Stomach (tissue), 9 donors: Measurements from ENCODE around the gene DRD2. TPM values are rescaled to one million over a fixed set of nuclear protein-coding genes. Genes with fewer than 3 reads are reported as not detected.

Experiments
- DNase-seq, 2 donors: peaks; one replicate each; pipeline versions ENCODE4 v3.0.0 to v3.0.0-alpha.2; 2013 to 2019
- H3K27ac ChIP-seq, 5 donors: fragments of 200-600 bp in 4 of 5; sonication (generic) in 4 of 5; one replicate each; pipeline ENCODE4 v1.5.1; 2013 to 2019; ENCODE audit warnings: mild to moderate bottlenecking in 1 of 5, moderate library complexity in 1 of 5
- H3K27me3 ChIP-seq, 3 donors: fragments of 200-600 bp; sonication (generic); one replicate each; pipeline ENCODE4 v1.5.1; 2017 to 2019; ENCODE audit warnings: mixed run types in 1 of 3
- H3K36me3 ChIP-seq, 4 donors: fragments of 200-600 bp; sonication (generic); 1 replicate in 3 of 4; 2 replicates in 1 of 4; pipeline ENCODE4 v1.5.1; 2016 to 2019
- H3K4me1 ChIP-seq, 4 donors: fragments of 200-600 bp; sonication (generic); one replicate each; pipeline ENCODE4 v1.5.1; 2016 to 2019
- H3K4me3 ChIP-seq, 4 donors: fragments of 200-600 bp; sonication (generic) in 3 of 4; one replicate each; pipeline ENCODE4 v1.5.1; 2016 to 2019; ENCODE audit warnings: mild to moderate bottlenecking in 1 of 4
- H3K9me3 ChIP-seq, 4 donors: fragments of 200-600 bp; sonication (generic); one replicate each; pipeline ENCODE4 v1.5.1; 2016 to 2019
- EP300 ChIP-seq: sonication (generic); formaldehyde crosslinking; IDR thresholded peaks from one replicate; pipeline ENCODE4 v1.6.1; 2017; ENCODE audit warnings: antibody characterized with exemption
- POLR2A ChIP-seq, 4 donors: fragments of 450-650 bp; IDR thresholded peaks; one replicate each; pipeline ENCODE4 v1.6.1; 2016; ENCODE audit warnings: antibody characterized with exemption in 4 of 4, control low read depth in 2 of 4, mild to moderate bottlenecking in 1 of 4, moderate library complexity in 1 of 4
- POLR2AphosphoS5 ChIP-seq, 3 donors: sonication (generic); formaldehyde crosslinking; IDR thresholded peaks; one replicate each; pipeline ENCODE4 v1.6.1; 2016; ENCODE audit warnings: antibody characterized with exemption in 3 of 3
- WGBS, 5 donors: extraction: QIAGEN DNeasy Blood & Tissue Kit in 3 of 5; methylation state at CpG; one replicate each; pipeline versions ENCODE4 v1.1.5 to v1.1.7; 2013 to 2018; 5-methylcytosine and 5-hydroxymethylcytosine counted together
- intact Hi-C: fragments of 100-400 bp; cut with DNase I; formaldehyde crosslinking; loops from one replicate; pipeline ENCODE4 v1.15.1; 2023; ENCODE audit warnings: low total_unique reads
- polyA plus RNA-seq, 3 donors: library from polyadenylated mRNA; stranded (reverse); fragments of 200-250 nt; gene quantifications; one replicate each; pipeline ENCODE4 v1.2.3, GENCODE V29; 2013
- total RNA-seq, 5 donors: library from RNA; depleted of rRNA; stranded (reverse); fragments of >200 nt; gene quantifications; one replicate each; pipeline versions ENCODE4 v1.1.0 to v1.2.3, GENCODE V29; 2014 to 2016
- TF ChIP-seq, protein P1 (sequence below), 7 experiments: fragments of 450-650 bp in 4 of 7; fragments of 200-600 bp in 3 of 7; sonication (generic) in 3 of 7; IDR thresholded peaks; one replicate each; pipeline ENCODE4 v1.5.1; 2016 to 2019; ENCODE audit warnings: antibody characterized with exemption in 7 of 7, control low read depth in 2 of 7, mild to moderate bottlenecking in 1 of 7
- donor health status: healthy with polysubstance abuse.
- donor health status: Bipolar disorder and iron deficiency.
- donor health status: healthy.

Gene DRD2
- total and polyA plus RNA-seq, 8 donors: 0.03 TPM; not detected in 7

DNA sequence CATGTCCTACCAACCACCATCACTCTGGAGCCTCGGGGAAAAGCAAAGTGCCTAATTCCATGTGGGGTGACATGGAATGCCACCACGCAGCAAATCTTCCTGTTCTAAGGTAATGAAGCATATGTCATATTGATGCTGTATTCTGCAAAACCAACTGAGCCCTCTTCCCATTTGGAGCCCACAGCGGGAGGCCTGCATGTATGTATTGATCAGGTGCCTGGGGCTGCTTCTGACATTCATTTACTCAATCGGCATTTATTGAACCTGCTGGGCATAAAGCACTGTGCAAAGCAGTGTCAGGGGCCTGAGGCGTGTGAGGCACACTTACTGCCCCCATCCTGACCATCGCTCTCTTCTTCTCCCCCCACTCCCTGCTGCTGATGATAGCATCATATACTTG lies 48.5 kb downstream of the DRD2 start:
- TF ChIP-seq, protein P1, sequence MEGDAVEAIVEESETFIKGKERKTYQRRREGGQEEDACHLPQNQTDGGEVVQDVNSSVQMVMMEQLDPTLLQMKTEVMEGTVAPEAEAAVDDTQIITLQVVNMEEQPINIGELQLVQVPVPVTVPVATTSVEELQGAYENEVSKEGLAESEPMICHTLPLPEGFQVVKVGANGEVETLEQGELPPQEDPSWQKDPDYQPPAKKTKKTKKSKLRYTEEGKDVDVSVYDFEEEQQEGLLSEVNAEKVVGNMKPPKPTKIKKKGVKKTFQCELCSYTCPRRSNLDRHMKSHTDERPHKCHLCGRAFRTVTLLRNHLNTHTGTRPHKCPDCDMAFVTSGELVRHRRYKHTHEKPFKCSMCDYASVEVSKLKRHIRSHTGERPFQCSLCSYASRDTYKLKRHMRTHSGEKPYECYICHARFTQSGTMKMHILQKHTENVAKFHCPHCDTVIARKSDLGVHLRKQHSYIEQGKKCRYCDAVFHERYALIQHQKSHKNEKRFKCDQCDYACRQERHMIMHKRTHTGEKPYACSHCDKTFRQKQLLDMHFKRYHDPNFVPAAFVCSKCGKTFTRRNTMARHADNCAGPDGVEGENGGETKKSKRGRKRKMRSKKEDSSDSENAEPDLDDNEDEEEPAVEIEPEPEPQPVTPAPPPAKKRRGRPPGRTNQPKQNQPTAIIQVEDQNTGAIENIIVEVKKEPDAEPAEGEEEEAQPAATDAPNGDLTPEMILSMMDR (IDR thresholded peaks at IDR 0.05): no peak
- TF ChIP-seq POLR2AphosphoS5 (IDR thresholded peaks at IDR 0.05): no peak
- TF ChIP-seq EP300: no peak
- TF ChIP-seq POLR2A (IDR thresholded peaks at IDR 0.05): no peak
- no peak for DNase-seq
- intact Hi-C loops: no loop called here
- H3K27ac ChIP-seq: no peak overlapping the region
- no peaks in the 10 kb centered on the region for H3K9me3 ChIP-seq
- no peaks in the 10 kb centered on the region for H3K4me1 ChIP-seq
- H3K36me3 ChIP-seq: no peaks in the 10 kb centered on the region
- 89 to 94% (median 92%) methylated on average over 6 of the region's 6 CpGs for WGBS, 5 donors
- no peak overlapping the region for H3K4me3 ChIP-seq
- no peaks in the 10 kb centered on the region for H3K27me3 ChIP-seq

DNA sequence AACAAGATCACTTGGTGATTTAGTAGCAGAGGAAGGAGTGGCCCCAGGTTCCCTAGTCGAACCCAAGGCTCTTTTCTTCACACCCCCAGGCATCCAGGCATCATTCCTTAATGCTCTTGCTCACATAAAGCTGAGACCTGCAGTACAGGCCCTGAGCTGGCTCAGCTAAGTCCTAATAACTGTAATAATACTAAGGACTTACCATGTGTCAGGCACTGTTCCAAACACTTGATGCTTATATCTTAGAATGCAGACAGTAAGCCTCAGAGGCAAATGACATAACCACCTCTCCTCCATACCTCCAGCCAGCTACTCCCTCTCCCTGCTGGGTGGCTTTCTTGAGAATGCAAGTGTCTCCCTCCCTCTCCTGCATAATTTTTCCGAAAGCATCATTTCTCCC lies 54.4 kb downstream of the DRD2 start:
- Histone ChIP-seq H3K27ac (no peak overlapping the region), H3K36me3 (no peaks in the 10 kb centered on the region), H3K9me3 (no peaks in the 10 kb centered on the region), H3K4me3 (no peak overlapping the region), H3K27me3 (peaks cover 0 to 9% (median 0%) of the 10 kb centered on the region in 3 donors), H3K4me1 (no peaks in the 10 kb centered on the region)
- DNase-seq: no peak
- intact Hi-C loops: no loop called here
- TF ChIP-seq POLR2AphosphoS5 (IDR thresholded peaks at IDR 0.05) (no peak), POLR2A (IDR thresholded peaks at IDR 0.05) (no peak), EP300 (no peak)
- TF ChIP-seq, protein P1 (IDR thresholded peaks at IDR 0.05): no peak
- 48 to 63% (median 54%) methylated on average over 2 of the region's 2 CpGs for WGBS, 5 donors

DNA sequence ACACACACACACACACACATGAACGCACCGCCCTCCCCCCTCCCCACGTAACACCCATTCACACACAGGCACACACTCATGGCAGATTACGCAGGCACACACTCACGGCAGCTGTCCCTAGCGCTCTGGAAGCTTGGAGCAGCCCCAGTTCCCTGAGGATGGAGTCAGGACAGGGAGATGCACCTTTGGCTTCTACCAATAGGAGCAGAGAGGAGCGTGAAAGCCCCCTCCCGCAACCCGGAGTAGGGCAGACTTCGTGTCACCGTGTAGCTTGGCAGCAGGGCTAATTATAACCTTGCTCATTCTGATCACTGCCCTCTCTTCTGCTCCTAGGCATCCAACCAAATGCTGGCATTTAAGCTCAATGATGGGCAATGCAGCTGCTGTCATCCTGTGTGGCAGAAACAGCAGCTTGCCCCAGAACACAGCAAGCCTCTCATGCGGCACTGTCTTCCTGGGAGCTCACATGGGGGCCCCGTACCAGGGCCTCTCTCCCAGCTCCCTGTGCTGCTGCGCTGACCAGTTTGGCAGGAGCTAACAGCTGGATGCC lies 55.7 kb downstream of the DRD2 start:
- Histone ChIP-seq H3K27me3 (peaks cover 0 to 9% (median 0%) of the 10 kb centered on the region in 3 donors), H3K9me3 (no peaks in the 10 kb centered on the region), H3K4me3 (no peak overlapping the region), H3K27ac (no peak overlapping the region), H3K4me1 (no peaks in the 10 kb centered on the region), H3K36me3 (no peaks in the 10 kb centered on the region)
- no peak for DNase-seq
- intact Hi-C loops: no loop called here
- TF ChIP-seq, protein P1 (IDR thresholded peaks at IDR 0.05): no peak
- no peak for TF ChIP-seq POLR2A (IDR thresholded peaks at IDR 0.05)
- no peak for TF ChIP-seq POLR2AphosphoS5 (IDR thresholded peaks at IDR 0.05)
- TF ChIP-seq EP300: no peak
- WGBS, 5 donors: 68 to 78% (median 75%) methylated on average over 10 to 14 of the region's 14 CpGs

DNA sequence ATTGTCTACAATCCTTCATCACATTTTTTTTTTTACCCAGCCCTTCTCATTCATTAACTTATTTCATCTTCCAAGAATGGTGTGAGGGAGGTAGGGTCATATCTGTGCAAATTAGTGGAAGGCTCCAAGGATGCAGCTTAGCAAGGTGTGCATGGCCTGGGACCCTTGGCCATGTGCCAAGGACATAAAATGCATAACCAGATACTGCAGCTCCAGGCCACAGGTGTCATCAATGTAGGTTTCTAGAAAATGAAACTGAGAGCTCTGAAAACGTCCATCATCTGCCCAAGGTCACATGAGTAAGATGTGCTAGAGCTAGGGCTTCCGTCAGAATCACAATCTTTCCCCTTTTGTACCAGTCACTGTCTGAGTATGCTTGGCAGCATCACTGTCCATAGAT lies 57.8 kb downstream of the DRD2 start:
- Histone ChIP-seq H3K9me3 (no peaks in the 10 kb centered on the region), H3K27me3 (peaks cover 0 to 9% (median 0%) of the 10 kb centered on the region in 3 donors), H3K27ac (no peak overlapping the region), H3K36me3 (no peaks in the 10 kb centered on the region), H3K4me1 (no peaks in the 10 kb centered on the region), H3K4me3 (no peak overlapping the region)
- DNase-seq: no peak
- intact Hi-C loops: no loop called here
- 61 to 68% (median 64%) methylated on average over 2 of the region's 2 CpGs for WGBS, 5 donors
- TF ChIP-seq POLR2AphosphoS5 (IDR thresholded peaks at IDR 0.05) (no peak), EP300 (no peak), POLR2A (IDR thresholded peaks at IDR 0.05) (no peak)
- TF ChIP-seq, protein P1 (IDR thresholded peaks at IDR 0.05): no peak
